GM19463 (cell line): Measurements from ENCODE around the gene TRAF5.
"Not testable (repeated sequence)": the region's sequence is repeated elsewhere in the genome, so short reads cannot be mapped to it uniquely, and the experiment has no call there.

Experiments used
- ATAC-seq: cut with Tn5 transposase; IDR thresholded peaks from one replicate; pipeline ENCODE4 v1.9.1; 2021; ENCODE audit warnings: mild to moderate bottlenecking, moderate library complexity; ENCODE audit not compliant: unreplicated experiment

The TRAF5 gene

GRCh38 chr1:211326528-211327345 is at the start of gene TRAF5:
Gene TRAF5, plus strand, starts transcription at chr1:211326833. Its CDS starts 26,407 bp downstream, at chr1:211353240.
- ATAC-seq = peak; percentile 33

GRCh38 chr1:211279340-211279739 is 47.3 kb upstream of the TRAF5 start:
- ATAC-seq = no peak

- ATAC-seq = no peak
These were observed 45.7 kb upstream of the TRAF5 start for GRCh38 chr1:211280910-211281309.

GRCh38 chr1:211281320-211282022 is 45.2 kb upstream of the TRAF5 start:
- ATAC-seq = no peak

- no peak for ATAC-seq
These were observed 44.6 kb upstream of the TRAF5 start for GRCh38 chr1:211282023-211282373.

GRCh38 chr1:211285196-211285595 is 41.4 kb upstream of the TRAF5 start:
- ATAC-seq = no peak

GRCh38 chr1:211287218-211287617 is 39.4 kb upstream of the TRAF5 start:
- ATAC-seq = no peak

GRCh38 chr1:211292411-211292810 is 34.2 kb upstream of the TRAF5 start:
- no peak for ATAC-seq

- no peak for ATAC-seq
These were observed 30.2 kb upstream of the TRAF5 start for GRCh38 chr1:211296396-211296795.

- peak; percentile 98 for ATAC-seq
These were observed 21.6 kb upstream of the TRAF5 start for GRCh38 chr1:211305044-211305443.

GRCh38 chr1:211309617-211310016 is 17.0 kb upstream of the TRAF5 start:
- ATAC-seq = no peak

- ATAC-seq = no peak
These were observed 13.2 kb upstream of the TRAF5 start for GRCh38 chr1:211313392-211313791.

GRCh38 chr1:211318576-211319280 is 7.9 kb upstream of the TRAF5 start:
- no peak for ATAC-seq

- no peak for ATAC-seq
These were observed 6.7 kb upstream of the TRAF5 start for GRCh38 chr1:211319892-211320291.

- no peak for ATAC-seq
These were observed 5.7 kb upstream of the TRAF5 start for GRCh38 chr1:211320980-211321379.

- ATAC-seq = not testable (repeated sequence)
These were observed 5.0 kb upstream of the TRAF5 start for GRCh38 chr1:211321646-211322045.

GRCh38 chr1:211323156-211324063 is 3.2 kb upstream of the TRAF5 start:
- peak; percentile 49 for ATAC-seq

GRCh38 chr1:211324992-211325775 is 1.4 kb upstream of the TRAF5 start:
- no peak for ATAC-seq

GRCh38 chr1:211326140-211326527 is 499 bp upstream of the TRAF5 start:
- ATAC-seq = no peak
